ENCODE data around the gene FAF1. TPM values are rescaled to one million over a fixed set of nuclear protein-coding genes. Genes with fewer than 3 reads are reported as not detected.

FAF1 gene
- total and polyA plus RNA-seq, 2 of the 8 experiments (the other 6 are each of a cell fraction or from before 2014, with no cell fraction given) = 10.8 to 65.9 TPM

- no peak for FAIRE-seq
- WGBS, 2 experiments (ENCODE audit: extremely low coverage in 1 of 2, insufficient coverage in 1 of 2, insufficient read length in 1 of 2, insufficient replicate concordance in 2 of 2, low coverage in 1 of 2, low lambda C conversion rate in 2 of 2, missing lambda C conversion rate in 1 of 2) = 94% methylated on average over 3 of the region's 3 CpGs; no CpG with 5 or more reads in 1 of the 2 experiments
- Histone ChIP-seq H3K56ac (replicated peaks; ENCODE audit: insufficient read length, low read depth, low read length) (no peak overlapping the region), H3K36me3 (ENCODE audit: control insufficient read depth in 2 of 4, insufficient read depth in 4 of 4, low read length in 3 of 4) (peaks cover 0 to 5% (median 0%) of the 10 kb centered on the region in 4 experiments; a peak in 1 of 8 replicates), H3K27ac (ENCODE audit: low read depth, low read length) (no peak overlapping the region), H3K4ac (replicated peaks; ENCODE audit: insufficient read length, low read depth, low read length) (no peak overlapping the region), H2BK5ac (ENCODE audit: low read depth, low read length) (no peak overlapping the region), H3K27me3 (replicated peaks in 1 of 4; ENCODE audit: control insufficient read depth in 3 of 4, extremely low read depth in 1 of 4, insufficient read depth in 3 of 4, low read length in 3 of 4) (no peaks in the 10 kb centered on the region), H2BK20ac (ENCODE audit: low read length) (no peak overlapping the region), H3K9me3 (ENCODE audit: insufficient read depth in 2 of 2, low read depth in 1 of 2, low read length in 1 of 2) (no peaks in the 10 kb centered on the region), H3K4me1 (replicated peaks in 1 of 4; ENCODE audit: control insufficient read depth in 3 of 4, insufficient read depth in 4 of 4, low read length in 3 of 4) (no peaks in the 10 kb centered on the region), H2BK15ac (ENCODE audit: low read length) (no peak overlapping the region), H2AK5ac (ENCODE audit: low read depth, low read length) (no peak overlapping the region), H3K18ac (ENCODE audit: extremely low read depth, low read length) (no peak overlapping the region), H2AFZ (ENCODE audit: low read length) (no peak overlapping the region), H3K9ac (replicated peaks in 1 of 4; ENCODE audit: extremely low read depth in 1 of 4, low read depth in 3 of 4, low read length in 3 of 4) (no peak overlapping the region), H4K20me1 (replicated peaks in 1 of 2; ENCODE audit: control insufficient read depth in 1 of 2, insufficient read depth in 2 of 2, low read length in 2 of 2) (no peaks in the 10 kb centered on the region), H4K5ac (ENCODE audit: insufficient read length, low read depth, low read length) (no peak overlapping the region), H4K91ac (replicated peaks; ENCODE audit: insufficient read length, low read length) (no peak overlapping the region), H4K8ac (ENCODE audit: extremely low read depth, insufficient read depth, low read length) (no peak overlapping the region), H3K23me2 (ENCODE audit: low read depth, low read length) (no peaks in the 10 kb centered on the region), H3K14ac (ENCODE audit: insufficient read length) (no peak overlapping the region), H2BK12ac (ENCODE audit: low read depth, low read length) (no peak overlapping the region), H3K23ac (ENCODE audit: insufficient read length) (no peak overlapping the region), H2BK120ac (replicated peaks; ENCODE audit: low read depth, low read length) (no peak overlapping the region), H3K79me2 (ENCODE audit: control insufficient read depth in 1 of 2, insufficient read depth in 2 of 2, low read length in 2 of 2) (no peaks in the 10 kb centered on the region), H3K79me1 (ENCODE audit: low read depth, low read length) (no peaks in the 10 kb centered on the region), H3K4me2 (ENCODE audit: insufficient read depth in 1 of 2, low read depth in 2 of 2, low read length in 2 of 2) (no peak overlapping the region), H3K4me3 (ENCODE audit: extremely low read depth in 1 of 4, insufficient read depth in 2 of 4, low read depth in 3 of 4, low read length in 4 of 4) (no peak overlapping the region)
- ChIA-PET POLR2A (ENCODE audit: partially characterized antibody) (no interaction called here), CTCF (ENCODE audit: partially characterized antibody) (interaction anchor here (1.5 kb wide), 1 partner anchor 12 kb away, joined by 3 read pairs; no protein-coding TSS in a partner anchor)
- DNase-seq (ENCODE audit: low read depth in 1 of 2, low spot score in 2 of 2) = no peak
- TF ChIP-seq NRF1 (IDR thresholded peaks at IDR 0.05; ENCODE audit: low read depth, low read length) (no peak), KDM4A (IDR thresholded peaks at IDR 0.05; ENCODE audit: low read depth, low read length, severe bottlenecking) (no peak), EP300 (IDR thresholded peaks at IDR 0.05; ENCODE audit: borderline replicate concordance in 1 of 2, low read depth in 2 of 2, low read length in 2 of 2) (no peak), CREB1 (IDR thresholded peaks at IDR 0.05) (no peak), CTCF (IDR thresholded peaks at IDR 0.05; ENCODE audit: control extremely low read depth in 1 of 3, insufficient read depth in 1 of 3, low read depth in 1 of 3, low read length in 3 of 3) (no peak), BCL11A (IDR thresholded peaks at IDR 0.05; ENCODE audit: low read depth in 2 of 2, low read length in 2 of 2) (no peak), NANOG (IDR thresholded peaks at IDR 0.05; ENCODE audit: insufficient read depth, low read depth, low read length, poor library complexity, severe bottlenecking) (no peak), SUZ12 (IDR thresholded peaks at IDR 0.05; ENCODE audit: low read length) (no peak), RNF2 (IDR thresholded peaks at IDR 0.05; ENCODE audit: borderline replicate concordance, low read depth, low read length, missing control alignments, poor library complexity, severe bottlenecking) (no peak), MAX (IDR thresholded peaks at IDR 0.05) (no peak)
Observed at GRCh38 chr1:50787266-50787665, 172.8 kb downstream of the FAF1 start.

Measured in H1 (cell line).